ENCODE results near the gene IFFO2.

Gene IFFO2

GRCh38 chr1:18972531-18972930 lies 16.1 kb upstream of the IFFO2 start:
- no peaks in the 10 kb centered on the region for H3K79me2 ChIP-seq (ENCODE audit: insufficient read depth, low read length)
- no peak for TF ChIP-seq CTCF (IDR thresholded peaks at IDR 0.05; ENCODE audit: low read length)
- no peak for TF ChIP-seq EZH2 (IDR thresholded peaks at IDR 0.05; ENCODE audit: borderline replicate concordance, low read length)
- no peaks in the 10 kb centered on the region for H4K20me1 ChIP-seq (ENCODE audit: insufficient read depth, low read length)
- peaks cover 9% of the 10 kb centered on the region; the same call in 1 of the 2 replicates for H3K27me3 ChIP-seq (ENCODE audit: insufficient read depth, low read length)
- no peak overlapping the region for H3K4me3 ChIP-seq (ENCODE audit: low read depth, low read length, poor library complexity, severe bottlenecking)
- no peaks in the 10 kb centered on the region for H3K9me3 ChIP-seq (ENCODE audit: low read length)
- H3K4me1 ChIP-seq (ENCODE audit: insufficient read depth, low read length, severe bottlenecking), result no peaks in the 10 kb centered on the region
- no peak overlapping the region; the same call in 1 of the 2 replicates for H2AFZ ChIP-seq (ENCODE audit: low read length)
- no peaks in the 10 kb centered on the region for H3K36me3 ChIP-seq (ENCODE audit: insufficient read depth, low read length)
- H3K9me2 ChIP-seq (ENCODE audit: low read depth, low read length), result no peaks in the 10 kb centered on the region
- H3F3A ChIP-seq (ENCODE audit: insufficient read depth, low read length), result no peaks in the 10 kb centered on the region
- no peak overlapping the region for H3K4me2 ChIP-seq (ENCODE audit: low read length)
- no peak overlapping the region for H3K27ac ChIP-seq (ENCODE audit: low read depth, low read length, poor library complexity, severe bottlenecking)
- no peak overlapping the region for H3K9ac ChIP-seq (ENCODE audit: low read length)

- no peaks in the 10 kb centered on the region for H3K79me2 ChIP-seq (ENCODE audit: insufficient read depth, low read length)
- H2AFZ ChIP-seq (ENCODE audit: low read length), result no peak overlapping the region
- no peak overlapping the region for H3K4me3 ChIP-seq (ENCODE audit: low read depth, low read length, poor library complexity, severe bottlenecking)
- no peaks in the 10 kb centered on the region for H4K20me1 ChIP-seq (ENCODE audit: insufficient read depth, low read length)
- H3K27me3 ChIP-seq (ENCODE audit: insufficient read depth, low read length), result 0 out of 2 replicates have a peak, but pooled peaks cover 8% of the 10 kb centered on the region
- no peak overlapping the region for H3K9ac ChIP-seq (ENCODE audit: low read length)
- no peaks in the 10 kb centered on the region for H3K36me3 ChIP-seq (ENCODE audit: insufficient read depth, low read length)
- H3K4me1 ChIP-seq (ENCODE audit: insufficient read depth, low read length, severe bottlenecking), result no peaks in the 10 kb centered on the region
- H3K9me3 ChIP-seq (ENCODE audit: low read length), result no peaks in the 10 kb centered on the region
- H3F3A ChIP-seq (ENCODE audit: insufficient read depth, low read length), result no peaks in the 10 kb centered on the region
- H3K9me2 ChIP-seq (ENCODE audit: low read depth, low read length), result no peaks in the 10 kb centered on the region
- TF ChIP-seq EZH2 (IDR thresholded peaks at IDR 0.05; ENCODE audit: borderline replicate concordance, low read length) (no peak), CTCF (IDR thresholded peaks at IDR 0.05; ENCODE audit: low read length) (no peak)
- H3K4me2 ChIP-seq (ENCODE audit: low read length), result no peak overlapping the region
- H3K27ac ChIP-seq (ENCODE audit: low read depth, low read length, poor library complexity, severe bottlenecking), result no peak overlapping the region
Observed at GRCh38 chr1:18970762-18971161, 14.3 kb upstream of the IFFO2 start.

- H3F3A ChIP-seq (ENCODE audit: insufficient read depth, low read length), result no peaks in the 10 kb centered on the region
- H3K4me1 ChIP-seq (ENCODE audit: insufficient read depth, low read length, severe bottlenecking), result no peaks in the 10 kb centered on the region
- H4K20me1 ChIP-seq (ENCODE audit: insufficient read depth, low read length), result no peaks in the 10 kb centered on the region
- TF ChIP-seq CTCF (IDR thresholded peaks at IDR 0.05; ENCODE audit: low read length) (no peak), EZH2 (IDR thresholded peaks at IDR 0.05; ENCODE audit: borderline replicate concordance, low read length) (no peak)
- no peaks in the 10 kb centered on the region for H3K9me2 ChIP-seq (ENCODE audit: low read depth, low read length)
- H3K9ac ChIP-seq (ENCODE audit: low read length), result no peak overlapping the region
- 0 out of 2 replicates have a peak, but pooled peaks cover 7% of the 10 kb centered on the region for H3K27me3 ChIP-seq (ENCODE audit: insufficient read depth, low read length)
- no peaks in the 10 kb centered on the region for H3K36me3 ChIP-seq (ENCODE audit: insufficient read depth, low read length)
- H2AFZ ChIP-seq (ENCODE audit: low read length), result no peak overlapping the region
- H3K27ac ChIP-seq (ENCODE audit: low read depth, low read length, poor library complexity, severe bottlenecking), result no peak overlapping the region
- no peak overlapping the region for H3K4me2 ChIP-seq (ENCODE audit: low read length)
- no peaks in the 10 kb centered on the region for H3K79me2 ChIP-seq (ENCODE audit: insufficient read depth, low read length)
- H3K4me3 ChIP-seq (ENCODE audit: low read depth, low read length, poor library complexity, severe bottlenecking), result no peak overlapping the region
- H3K9me3 ChIP-seq (ENCODE audit: low read length), result no peaks in the 10 kb centered on the region
Observed at GRCh38 chr1:18970358-18970757, 13.9 kb upstream of the IFFO2 start.

Measured in OCI-LY1 (cell line).